ENCODE data around the gene SLC2A9.
A peak's percentile ranks its signal among the peaks of the same experiment; 100 is the strongest.

Gene SLC2A9

GRCh38 chr4:9952415-9952950, 68.8 kb downstream of the SLC2A9 start:
- no peak for DNase-seq

GRCh38 chr4:9949573-9949972, 71.7 kb downstream of the SLC2A9 start:
- DNase-seq, result no peak

GRCh38 chr4:9947168-9948062, 73.9 kb downstream of the SLC2A9 start:
- DNase-seq, result no peak

- DNase-seq, result no peak
Observed at GRCh38 chr4:9946170-9946569, 75.1 kb downstream of the SLC2A9 start.

- no peak for DNase-seq
Observed at GRCh38 chr4:9944431-9945425, 76.6 kb downstream of the SLC2A9 start.

- no peak for DNase-seq
Observed at GRCh38 chr4:9943761-9944160, 77.5 kb downstream of the SLC2A9 start.

- no peak for DNase-seq
Observed at GRCh38 chr4:9942921-9943600, 78.2 kb downstream of the SLC2A9 start.

GRCh38 chr4:9942139-9942538, 79.2 kb downstream of the SLC2A9 start:
- no peak for DNase-seq

- no peak for DNase-seq
Observed at GRCh38 chr4:9940041-9940440, 81.3 kb downstream of the SLC2A9 start.

GRCh38 chr4:9938933-9939332, 82.4 kb downstream of the SLC2A9 start:
- DNase-seq, result no peak

GRCh38 chr4:9937078-9937477, 84.2 kb downstream of the SLC2A9 start:
- no peak for DNase-seq

GRCh38 chr4:9936129-9936644, 85.1 kb downstream of the SLC2A9 start:
- no peak for DNase-seq

- no peak for DNase-seq
Observed at GRCh38 chr4:9933956-9934355, 87.3 kb downstream of the SLC2A9 start.

- no peak for DNase-seq
Observed at GRCh38 chr4:9933184-9933583, 88.1 kb downstream of the SLC2A9 start.

- no peak for DNase-seq
Observed at GRCh38 chr4:9932771-9933170, 88.5 kb downstream of the SLC2A9 start.

- no peak for DNase-seq
Observed at GRCh38 chr4:9931146-9931545, 90.2 kb downstream of the SLC2A9 start.

- no peak for DNase-seq
Observed at GRCh38 chr4:9929111-9929510, 92.2 kb downstream of the SLC2A9 start.

GRCh38 chr4:9927341-9928007, 93.8 kb downstream of the SLC2A9 start:
- DNase-seq, result no peak

GRCh38 chr4:9926586-9926985, 94.7 kb downstream of the SLC2A9 start:
- no peak for DNase-seq

- DNase-seq, result peak; percentile 34
Observed at GRCh38 chr4:9925750-9926439, 95.4 kb downstream of the SLC2A9 start.

GRCh38 chr4:9924750-9925149, 96.5 kb downstream of the SLC2A9 start:
- no peak for DNase-seq
